RWPE1 (cell line): ENCODE measurements around the gene C16orf96.

ENCODE experiments used
- CTCF ChIA-PET: fragments of 350-600 bp; sonication (Branson Sonifier 250); formaldehyde crosslinking; extraction: SDS; loops from one replicate; lab custom pipeline; 2021; lab: Yijun Ruan, JAX
- POLR2A ChIA-PET: fragments of 400-600 bp; formaldehyde crosslinking; extraction: SDS; loops from one replicate; lab custom pipeline; 2020; ENCODE audit warnings: antibody characterized with exemption; ENCODE audit not compliant: low non-redundant PET; lab: Yijun Ruan, JAX
- DNase-seq: peaks from one replicate; pipeline ENCODE4 v3.0.0; 2012; ENCODE audit warnings: low spot score
- H3K27ac ChIP-seq: fragments of 450-650 bp; 2 replicates; pipeline ENCODE4 v1.5.1; 2017
- TF ChIP-seq, protein P1 (sequence below): fragments of 450-650 bp; conservative IDR thresholded peaks from 2 replicates; pipeline ENCODE4 v1.5.1; 2017; ENCODE audit warnings: low read depth, mild to moderate bottlenecking

The C16orf96 gene

GRCh38 chr16:4604401-4604800 is 48.3 kb downstream of the C16orf96 start:
- no peak for DNase-seq
- POLR2A ChIA-PET, result no interaction called here
- peak overlapping the region; percentile 0; the same call in 1 of the 2 replicates for H3K27ac ChIP-seq
- CTCF ChIA-PET, result no interaction called here
- TF ChIP-seq, protein P1, sequence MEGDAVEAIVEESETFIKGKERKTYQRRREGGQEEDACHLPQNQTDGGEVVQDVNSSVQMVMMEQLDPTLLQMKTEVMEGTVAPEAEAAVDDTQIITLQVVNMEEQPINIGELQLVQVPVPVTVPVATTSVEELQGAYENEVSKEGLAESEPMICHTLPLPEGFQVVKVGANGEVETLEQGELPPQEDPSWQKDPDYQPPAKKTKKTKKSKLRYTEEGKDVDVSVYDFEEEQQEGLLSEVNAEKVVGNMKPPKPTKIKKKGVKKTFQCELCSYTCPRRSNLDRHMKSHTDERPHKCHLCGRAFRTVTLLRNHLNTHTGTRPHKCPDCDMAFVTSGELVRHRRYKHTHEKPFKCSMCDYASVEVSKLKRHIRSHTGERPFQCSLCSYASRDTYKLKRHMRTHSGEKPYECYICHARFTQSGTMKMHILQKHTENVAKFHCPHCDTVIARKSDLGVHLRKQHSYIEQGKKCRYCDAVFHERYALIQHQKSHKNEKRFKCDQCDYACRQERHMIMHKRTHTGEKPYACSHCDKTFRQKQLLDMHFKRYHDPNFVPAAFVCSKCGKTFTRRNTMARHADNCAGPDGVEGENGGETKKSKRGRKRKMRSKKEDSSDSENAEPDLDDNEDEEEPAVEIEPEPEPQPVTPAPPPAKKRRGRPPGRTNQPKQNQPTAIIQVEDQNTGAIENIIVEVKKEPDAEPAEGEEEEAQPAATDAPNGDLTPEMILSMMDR, result no peak

DNA sequence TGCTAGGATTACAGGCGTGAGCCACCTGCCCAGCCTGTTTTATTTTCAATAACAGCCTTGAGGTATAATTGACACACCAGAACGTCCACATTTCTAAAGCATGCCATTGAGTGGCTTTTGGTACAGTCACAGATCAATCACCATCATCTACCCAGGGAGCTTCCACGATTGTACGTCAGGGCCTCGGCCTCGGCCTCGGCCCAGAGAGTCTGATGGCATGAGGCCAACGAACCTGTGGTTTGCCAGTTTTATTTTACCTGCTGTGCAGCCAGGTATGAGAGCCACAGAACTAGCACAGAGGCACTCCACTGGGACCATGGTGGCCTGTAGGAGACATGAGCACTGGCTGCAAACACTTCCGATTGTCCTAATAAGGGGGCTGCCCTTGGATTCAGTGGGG is 50.2 kb downstream of the C16orf96 start:
- ChIA-PET CTCF (no interaction called here), POLR2A (no interaction called here)
- no peak overlapping the region for H3K27ac ChIP-seq
- DNase-seq, result peak; percentile 24
- TF ChIP-seq, protein P1, result no peak

GRCh38 chr16:4607841-4608703 is 51.9 kb downstream of the C16orf96 start:
- TF ChIP-seq, protein P1, result no peak
- DNase-seq, result no peak
- peak overlapping the region; percentile 11 for H3K27ac ChIP-seq
- POLR2A ChIA-PET, result no interaction called here
- CTCF ChIA-PET, result interaction anchor here (0.7 kb wide), 1 partner anchor 16 kb away, joined by 3 read pairs; no protein-coding TSS in a partner anchor

GRCh38 chr16:4608704-4608980 is 52.5 kb downstream of the C16orf96 start:
- TF ChIP-seq, protein P1, result no peak
- peak overlapping the region; percentile 11; the same call in 1 of the 2 replicates for H3K27ac ChIP-seq
- ChIA-PET CTCF (no interaction called here), POLR2A (no interaction called here)
- no peak for DNase-seq

GRCh38 chr16:4609200-4610010 is 53.3 kb downstream of the C16orf96 start:
- ChIA-PET POLR2A (no interaction called here), CTCF (interaction anchor here (0.6 kb wide), 2 partner anchors 56 to 361 kb away, joined by 4 read pairs; no protein-coding TSS in a partner anchor)
- no peak for DNase-seq
- H3K27ac ChIP-seq, result no peak overlapping the region
- TF ChIP-seq, protein P1, result no peak
